ENCODE data around the gene FOXRED2.
"Not testable (repeated sequence)": the region's sequence is repeated elsewhere in the genome, so short reads cannot be mapped to it uniquely, and the experiment has no call there.

Gene FOXRED2

GRCh38 chr22:36506637-36507517 is at the start of gene FOXRED2:
Gene FOXRED2 (minus strand): TSS chr22:36507040. CDS start chr22:36506422, 618 bp downstream.
- peak; percentile 65 to 80 for DNase-seq

GRCh38 chr22:36554098-36554497 is 47.3 kb upstream of the FOXRED2 start:
- DNase-seq = no peak

DNA sequence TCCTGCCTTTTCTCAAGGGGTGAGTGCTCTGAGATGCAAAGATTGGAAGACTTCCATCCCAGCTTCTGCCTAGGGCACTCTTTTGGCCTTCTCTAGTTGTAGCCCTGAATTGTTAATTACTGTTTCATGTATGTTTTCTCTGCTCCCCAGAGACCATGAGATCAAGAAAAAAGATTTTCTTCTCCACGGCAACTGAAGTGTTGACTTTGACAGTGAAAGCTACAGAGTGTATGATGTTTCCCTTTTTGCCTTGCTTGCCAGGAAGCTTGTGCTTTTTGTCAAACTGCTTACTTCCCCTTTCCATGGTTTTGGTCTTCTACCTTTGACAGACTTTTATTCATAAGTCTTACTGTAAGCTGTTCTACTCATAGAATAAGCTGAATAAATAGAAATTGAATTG is 45.4 kb upstream of the FOXRED2 start:
- peak; percentile 50 to 54 for DNase-seq

- DNase-seq = no peak
Observed at GRCh38 chr22:36550701-36551495, 44.1 kb upstream of the FOXRED2 start.

DNA sequence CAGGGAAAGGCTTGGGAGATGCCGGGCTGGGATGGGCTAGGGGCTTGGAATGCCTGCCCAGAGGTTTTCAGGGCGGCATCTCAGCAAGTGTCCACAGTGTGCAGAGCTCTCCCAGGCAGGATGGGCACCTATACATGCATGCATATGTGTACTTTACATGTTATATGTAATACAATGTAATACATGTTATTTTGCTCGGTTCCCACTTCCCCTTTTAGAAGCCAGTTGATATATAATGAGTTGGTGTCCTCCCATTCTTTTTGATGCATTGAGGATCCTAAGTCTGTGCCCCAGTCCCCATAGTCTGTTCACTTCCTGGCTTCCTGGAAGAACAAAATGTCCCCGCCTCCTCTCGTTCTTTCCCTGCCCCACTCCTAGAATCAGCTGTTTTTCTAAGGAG is 42.2 kb upstream of the FOXRED2 start:
- no peak for DNase-seq

GRCh38 chr22:36548606-36549005 is 41.8 kb upstream of the FOXRED2 start:
- DNase-seq = no peak

- DNase-seq = no peak
Observed at GRCh38 chr22:36546932-36547331, 40.1 kb upstream of the FOXRED2 start.

DNA sequence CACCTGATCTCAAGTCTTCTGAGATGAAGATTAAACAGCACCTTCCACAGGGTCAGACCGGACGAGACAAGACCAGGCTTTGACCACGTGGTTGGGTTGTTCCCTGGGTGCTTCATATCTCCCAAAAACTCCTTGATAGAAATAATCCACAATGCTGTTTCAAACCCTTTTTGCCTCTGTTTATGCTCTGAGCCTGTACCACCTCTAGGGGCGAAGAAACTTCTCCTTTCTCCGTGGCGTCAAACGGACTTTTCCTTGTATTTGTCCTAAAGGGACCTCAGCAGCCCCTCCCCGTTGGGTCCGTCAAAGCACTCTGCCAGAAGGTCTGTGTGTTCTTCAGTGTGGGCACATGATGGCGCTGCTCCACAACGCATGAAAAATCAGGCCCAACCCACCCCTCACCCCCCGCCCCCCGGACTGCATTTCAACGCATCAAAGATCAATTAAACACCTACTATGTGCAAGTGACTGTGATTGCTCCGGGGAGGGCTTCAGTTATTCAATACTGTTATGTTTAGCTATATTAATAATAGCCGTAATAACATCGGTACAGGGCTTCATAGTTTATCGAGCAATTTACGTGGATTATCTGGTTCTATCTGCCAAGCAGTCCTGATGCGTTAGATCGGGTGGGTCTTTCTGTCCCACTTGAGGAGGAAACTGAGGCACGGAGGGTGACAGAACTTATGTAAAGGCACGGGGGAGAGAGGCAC is 39.4 kb upstream of the FOXRED2 start:
- DNase-seq = peak; percentile 24 to 47

DNA sequence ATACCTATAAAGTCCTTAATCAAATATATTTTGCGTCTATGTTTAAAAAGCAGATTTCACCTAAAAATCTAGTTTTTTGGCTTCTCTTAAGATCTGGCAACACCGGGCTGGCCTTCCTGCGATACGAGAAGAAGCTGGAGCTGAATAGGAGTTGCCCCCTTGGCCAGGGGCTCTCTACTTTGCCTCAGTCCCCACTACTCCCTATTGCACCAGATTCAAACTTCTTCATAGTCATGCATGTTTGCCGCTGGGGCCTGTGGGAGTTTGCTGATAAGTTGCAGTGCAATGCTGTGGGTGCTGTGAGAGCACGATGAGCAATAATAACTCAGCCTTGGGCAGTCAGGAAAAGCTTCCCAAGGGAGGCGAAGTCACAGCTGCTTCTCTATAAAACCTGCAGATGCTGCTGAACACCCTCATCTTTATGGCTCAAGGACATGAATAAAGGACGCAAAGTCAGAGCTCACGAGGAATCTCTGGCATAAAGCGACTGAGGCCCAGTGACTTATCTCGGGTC is 37.3 kb upstream of the FOXRED2 start:
- no peak for DNase-seq

DNA sequence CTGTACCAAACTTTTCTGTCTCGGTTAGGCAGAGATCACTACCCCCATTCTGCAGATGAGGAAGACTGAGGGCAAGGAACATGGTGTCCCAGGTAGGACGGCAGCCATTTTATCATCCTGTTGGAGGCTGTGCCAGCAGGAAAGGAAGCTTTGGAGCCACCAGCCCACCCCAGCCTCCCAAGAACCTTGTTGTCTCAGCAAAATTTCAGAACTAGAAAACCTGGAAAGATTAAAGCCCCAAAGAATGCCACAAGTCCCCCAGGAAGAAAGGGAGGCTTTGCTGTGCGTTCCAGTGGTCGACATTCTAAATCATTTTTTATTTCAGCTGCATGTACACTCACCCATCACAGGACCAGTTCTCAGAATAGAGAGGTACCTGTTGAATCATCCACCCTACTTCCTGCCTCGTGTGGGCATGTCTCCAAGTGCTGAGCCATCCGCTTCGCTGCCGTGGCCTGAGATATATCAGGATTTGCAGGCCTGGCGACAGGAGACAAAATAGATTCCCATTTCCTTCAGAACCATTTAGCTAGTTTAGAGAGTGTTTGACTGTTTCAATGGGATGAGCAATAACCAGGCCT is 35.1 kb upstream of the FOXRED2 start:
- DNase-seq = no peak

DNA sequence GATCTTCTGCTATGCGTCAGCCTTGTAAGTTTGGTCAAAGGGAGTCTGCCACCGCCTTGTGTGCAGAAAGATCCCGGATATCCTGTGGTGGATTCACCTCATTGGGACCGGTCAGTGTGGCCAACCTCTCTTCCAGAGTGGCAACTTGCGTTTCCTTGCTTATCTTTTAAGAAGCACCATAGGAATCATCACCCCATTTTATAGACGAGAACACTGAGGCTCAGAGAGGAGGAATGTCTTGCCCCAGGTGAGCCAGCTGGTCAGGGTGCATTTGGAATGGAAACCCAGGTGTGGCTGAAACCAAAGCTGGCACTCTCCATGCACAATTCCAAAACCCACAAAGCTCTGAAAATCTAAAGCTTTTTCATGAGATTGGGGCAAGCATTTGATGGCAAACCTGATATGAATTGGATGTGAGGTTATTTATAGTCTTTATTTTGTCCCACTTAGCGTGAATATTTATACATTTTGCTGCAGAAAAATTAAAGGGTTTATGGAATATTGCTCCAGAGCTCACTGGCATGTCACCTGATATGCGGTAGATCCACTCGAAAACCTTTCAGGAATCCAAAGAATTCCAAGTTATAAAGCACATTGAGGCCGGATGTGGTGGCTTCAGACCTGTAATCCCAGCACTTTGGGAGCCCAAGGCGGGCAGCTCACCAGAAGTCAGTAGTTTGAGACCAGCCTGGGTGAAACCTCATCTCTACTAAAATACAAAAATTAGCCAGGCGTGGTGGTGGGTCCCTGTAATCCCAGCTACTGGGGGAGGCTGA is 34.2 kb upstream of the FOXRED2 start:
- DNase-seq = no peak

DNA sequence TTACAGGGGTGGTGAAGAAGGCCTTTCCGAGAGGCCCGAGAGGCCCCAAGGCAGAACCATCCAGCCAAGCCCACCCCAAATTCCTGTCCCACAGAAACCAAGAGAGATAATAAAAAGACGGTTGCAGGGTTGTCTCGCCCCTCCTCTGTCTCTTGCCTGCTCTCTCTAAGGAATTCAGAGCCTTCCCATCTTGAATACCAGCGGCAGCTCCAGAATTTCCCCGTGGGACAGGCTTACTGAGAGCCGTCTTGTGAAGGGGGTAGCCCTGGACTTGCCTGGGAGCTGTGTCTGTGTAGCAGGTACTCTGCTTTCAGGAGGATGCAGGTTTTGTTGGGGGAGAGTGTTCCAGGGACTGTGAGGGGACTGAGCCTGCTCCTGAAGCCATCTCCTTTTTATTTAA is 31.7 kb upstream of the FOXRED2 start:
- DNase-seq = no peak

GRCh38 chr22:36536717-36537116 is 29.9 kb upstream of the FOXRED2 start:
- no peak for DNase-seq

- not testable (repeated sequence) for DNase-seq
Observed at GRCh38 chr22:36533320-36533719, 26.5 kb upstream of the FOXRED2 start.

GRCh38 chr22:36532466-36532865 is 25.6 kb upstream of the FOXRED2 start:
- DNase-seq = no peak

GRCh38 chr22:36528795-36529751 is 22.2 kb upstream of the FOXRED2 start, which contains the start of gene EIF3D:
Gene EIF3D (minus strand): TSS chr22:36529166. CDS start chr22:36526121, 3,045 bp downstream.
- peak; percentile 99 to 100 for DNase-seq

DNA sequence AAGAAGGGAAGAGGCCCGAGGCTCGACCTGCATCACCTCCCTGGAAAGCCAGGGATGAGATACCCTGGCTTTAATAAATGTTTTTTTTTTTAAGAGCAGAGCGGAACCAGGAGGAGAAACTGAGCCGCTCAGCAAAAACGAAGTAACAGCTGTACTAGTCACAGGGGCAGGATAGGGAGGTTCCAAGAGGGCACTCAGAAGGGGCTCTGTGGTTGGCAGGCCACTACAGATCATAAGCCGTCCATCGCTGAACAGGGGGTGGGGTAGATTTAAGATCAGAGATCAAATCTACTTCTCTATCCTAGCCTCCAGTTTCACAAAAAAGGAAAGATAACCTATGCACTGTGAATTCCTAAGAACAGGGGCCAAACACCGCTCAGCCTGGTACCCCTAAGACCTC is 21.5 kb upstream of the FOXRED2 start:
- DNase-seq = peak in 1 of 2 donors; percentile 27

GRCh38 chr22:36522662-36523061 is 15.8 kb upstream of the FOXRED2 start:
- no peak for DNase-seq

DNA sequence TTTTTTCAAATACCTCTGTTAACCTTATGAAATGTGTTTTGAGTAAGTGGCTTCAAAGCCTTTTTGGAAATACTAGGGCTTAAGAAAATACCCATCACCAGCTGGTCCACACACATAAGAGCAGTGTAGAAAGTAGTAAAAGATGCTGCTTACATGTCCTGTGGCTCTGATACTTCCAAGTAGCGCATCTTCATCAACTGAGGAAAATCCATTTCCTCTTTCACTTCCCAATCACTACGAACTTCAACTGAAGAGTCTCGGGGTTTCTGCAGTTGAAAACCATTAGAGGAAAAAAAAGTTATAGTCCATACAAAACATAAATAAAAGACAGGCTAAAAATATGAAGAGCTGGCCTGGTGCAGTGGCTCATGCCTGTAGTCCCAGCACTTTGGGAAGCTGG is 13.6 kb upstream of the FOXRED2 start:
- no peak for DNase-seq

DNA sequence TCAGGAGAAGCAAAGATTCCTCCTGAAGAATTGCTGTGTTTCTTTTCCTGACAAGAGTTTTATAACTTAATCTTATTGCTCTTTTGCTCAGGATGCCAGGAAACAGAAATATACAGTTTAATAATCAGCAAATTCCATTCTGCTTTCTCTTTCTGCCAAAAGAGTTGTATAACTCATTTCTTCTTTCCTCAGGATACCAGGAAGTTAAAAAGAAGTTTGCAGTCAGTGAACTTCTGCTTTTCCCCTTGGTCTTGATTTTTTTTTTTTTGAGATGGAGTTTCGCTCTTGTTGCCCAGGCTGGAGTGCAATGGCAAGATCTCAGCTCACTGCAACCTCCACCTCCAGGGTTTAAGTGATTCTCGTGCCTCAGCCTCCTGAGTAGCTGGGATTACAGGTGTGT is 13.1 kb upstream of the FOXRED2 start:
- DNase-seq = peak; percentile 50 to 61
